ENCODE measurements around the gene NEGR1.

Gene NEGR1

GRCh38 chr1:71835442-71835813 lies 446.9 kb downstream of the NEGR1 start:
- DNase-seq: no peak

GRCh38 chr1:71834601-71835441 lies 447.5 kb downstream of the NEGR1 start:
- no peak for DNase-seq

- DNase-seq: no peak
Observed at GRCh38 chr1:71831646-71832045, 450.7 kb downstream of the NEGR1 start.

- DNase-seq: no peak
Observed at GRCh38 chr1:71829346-71829745, 453.0 kb downstream of the NEGR1 start.

- no peak for DNase-seq
Observed at GRCh38 chr1:71828431-71829012, 453.8 kb downstream of the NEGR1 start.

GRCh38 chr1:71823708-71824305 lies 458.5 kb downstream of the NEGR1 start:
- no peak for DNase-seq

GRCh38 chr1:71817028-71817427 lies 465.3 kb downstream of the NEGR1 start:
- DNase-seq: no peak

- DNase-seq: no peak
Observed at GRCh38 chr1:71809085-71809484, 473.3 kb downstream of the NEGR1 start.

- no peak for DNase-seq
Observed at GRCh38 chr1:71804140-71804539, 478.2 kb downstream of the NEGR1 start.

GRCh38 chr1:71796006-71796405 lies 486.3 kb downstream of the NEGR1 start:
- DNase-seq: no peak

GRCh38 chr1:71792264-71792663 lies 490.1 kb downstream of the NEGR1 start:
- DNase-seq: no peak

GRCh38 chr1:71788113-71788512 lies 494.2 kb downstream of the NEGR1 start:
- DNase-seq: no peak

GRCh38 chr1:71787699-71788098 lies 494.6 kb downstream of the NEGR1 start:
- no peak for DNase-seq

GRCh38 chr1:71786218-71786617 lies 496.1 kb downstream of the NEGR1 start:
- no peak for DNase-seq

GRCh38 chr1:71785450-71785849 lies 496.9 kb downstream of the NEGR1 start:
- DNase-seq: no peak

GRCh38 chr1:71785000-71785399 lies 497.3 kb downstream of the NEGR1 start:
- no peak for DNase-seq

GRCh38 chr1:71784241-71784640 lies 498.1 kb downstream of the NEGR1 start:
- DNase-seq: no peak

GRCh38 chr1:71783071-71783470 lies 499.3 kb downstream of the NEGR1 start:
- no peak for DNase-seq

GRCh38 chr1:71781450-71781849 lies 500.9 kb downstream of the NEGR1 start:
- DNase-seq: no peak

GRCh38 chr1:71780681-71781080 lies 501.7 kb downstream of the NEGR1 start:
- DNase-seq: no peak

- DNase-seq: no peak
Observed at GRCh38 chr1:71778940-71779339, 503.4 kb downstream of the NEGR1 start.

GRCh38 chr1:71777094-71777493 lies 505.2 kb downstream of the NEGR1 start:
- DNase-seq: no peak

- DNase-seq: no peak
Observed at GRCh38 chr1:71774705-71775104, 507.6 kb downstream of the NEGR1 start.

- DNase-seq: no peak
Observed at GRCh38 chr1:71770121-71770520, 512.2 kb downstream of the NEGR1 start.
